ENCODE data around the gene TNFRSF12A.

Gene TNFRSF12A, protein sequence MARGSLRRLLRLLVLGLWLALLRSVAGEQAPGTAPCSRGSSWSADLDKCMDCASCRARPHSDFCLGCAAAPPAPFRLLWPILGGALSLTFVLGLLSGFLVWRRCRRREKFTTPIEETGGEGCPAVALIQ

DNA sequence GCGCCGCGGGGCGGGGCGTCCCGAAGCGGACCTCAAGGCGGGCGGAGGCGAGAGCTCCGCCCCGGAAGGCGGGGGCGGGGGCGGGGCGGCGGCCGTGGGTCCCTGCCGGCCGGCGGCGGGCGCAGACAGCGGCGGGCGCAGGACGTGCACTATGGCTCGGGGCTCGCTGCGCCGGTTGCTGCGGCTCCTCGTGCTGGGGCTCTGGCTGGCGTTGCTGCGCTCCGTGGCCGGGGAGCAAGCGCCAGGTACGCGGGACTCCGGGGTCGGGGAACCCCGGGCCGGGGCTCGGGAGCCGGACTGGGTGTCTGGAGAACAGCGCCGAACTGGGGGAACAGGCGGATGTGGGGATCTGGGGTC lies at the start of gene TNFRSF12A:
Gene TNFRSF12A (plus strand): TSS at position 122 of the 357 bp plus-strand sequence. CDS start 30 bp downstream, at position 152.
- H3K9me3 Mint-ChIP-seq, result no peaks in the 10 kb centered on the region
- peak within 1 kb of the TSS; percentile 97 for H3K27ac Mint-ChIP-seq
- H3K4me1 Mint-ChIP-seq (ENCODE audit: low read depth), result peaks cover 52% of the 10 kb centered on the region
- H3K27me3 Mint-ChIP-seq, result no peaks in the 10 kb centered on the region
- H3K4me3 Mint-ChIP-seq, result peak within 1 kb of the TSS; percentile 85
- peaks cover 4% of the 10 kb centered on the region for H3K36me3 Mint-ChIP-seq (ENCODE audit: low read depth)

DNA sequence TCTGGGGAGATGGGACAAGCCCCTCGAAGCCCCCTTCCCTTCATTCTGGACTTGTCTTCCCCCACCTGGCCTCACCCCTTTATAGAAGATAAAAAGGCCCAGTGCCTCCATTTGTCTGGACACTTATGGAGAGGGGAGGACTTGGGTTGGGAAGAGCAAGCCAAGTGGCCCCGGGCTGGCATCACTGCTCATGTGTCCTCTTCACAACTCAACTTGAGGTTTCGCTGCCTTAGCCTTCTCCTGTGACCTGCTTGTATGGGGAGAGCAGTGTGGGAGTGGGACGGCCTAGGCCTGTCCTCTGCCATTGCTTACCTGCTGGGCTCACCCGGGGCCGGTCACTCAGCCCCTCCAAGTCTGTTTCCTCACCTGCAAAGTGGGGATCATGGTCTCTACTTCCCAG lies 49.6 kb upstream of the TNFRSF12A start:
- Mint-ChIP-seq H3K27ac (no peak overlapping the region), H3K27me3 (peaks cover 10% of the 10 kb centered on the region), H3K9me3 (no peaks in the 10 kb centered on the region), H3K4me1 (ENCODE audit: low read depth) (peaks cover 20% of the 10 kb centered on the region), H3K4me3 (peak overlapping the region; percentile 81), H3K36me3 (ENCODE audit: low read depth) (peaks cover 15% of the 10 kb centered on the region)

DNA sequence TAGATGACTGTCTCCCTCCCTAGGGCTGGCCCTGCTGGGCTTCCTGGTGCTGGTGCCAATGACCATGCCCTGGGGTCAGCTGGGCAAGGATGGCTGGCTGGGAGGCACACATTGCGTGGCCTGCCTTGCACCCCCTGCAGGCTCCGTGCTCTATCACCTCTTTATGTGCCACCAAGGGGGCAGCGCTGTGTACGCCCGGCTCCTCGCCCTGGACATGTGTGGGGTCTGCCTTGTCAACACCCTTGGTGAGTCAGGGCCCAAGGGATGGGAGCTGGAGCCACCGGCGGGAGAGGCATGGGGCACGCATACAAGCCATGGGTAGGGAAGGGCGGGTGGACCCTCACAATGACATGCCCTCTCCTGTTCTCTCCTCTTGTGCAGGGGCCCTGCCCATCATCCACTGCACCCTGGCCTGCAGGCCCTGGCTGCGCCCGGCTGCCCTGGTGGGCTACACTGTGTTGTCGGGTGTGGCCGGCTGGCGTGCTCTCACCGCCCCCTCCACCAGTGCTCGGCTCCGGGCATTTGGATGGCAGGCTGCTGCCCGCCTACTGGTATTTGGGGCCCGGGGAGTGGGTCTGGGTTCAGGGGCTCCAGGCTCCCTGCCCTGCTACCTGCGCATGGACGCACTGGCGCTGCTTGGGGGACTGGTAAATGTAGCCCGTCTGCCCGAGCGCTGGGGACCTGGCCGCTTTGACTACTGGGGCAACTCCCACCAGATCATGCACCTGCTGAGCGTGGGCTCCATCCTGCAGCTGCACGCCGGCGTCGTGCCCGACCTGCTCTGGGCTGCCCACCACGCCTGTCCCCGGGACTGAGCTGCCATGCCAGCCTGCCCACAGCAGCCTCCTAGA lies 48.8 kb upstream of the TNFRSF12A start:
- H3K4me1 Mint-ChIP-seq (ENCODE audit: low read depth), result peaks cover 16% of the 10 kb centered on the region
- peaks cover 7% of the 10 kb centered on the region for H3K27me3 Mint-ChIP-seq
- no peaks in the 10 kb centered on the region for H3K9me3 Mint-ChIP-seq
- H3K36me3 Mint-ChIP-seq (ENCODE audit: low read depth), result peaks cover 20% of the 10 kb centered on the region
- no peak overlapping the region for H3K27ac Mint-ChIP-seq
- peak overlapping the region; percentile 81 for H3K4me3 Mint-ChIP-seq

DNA sequence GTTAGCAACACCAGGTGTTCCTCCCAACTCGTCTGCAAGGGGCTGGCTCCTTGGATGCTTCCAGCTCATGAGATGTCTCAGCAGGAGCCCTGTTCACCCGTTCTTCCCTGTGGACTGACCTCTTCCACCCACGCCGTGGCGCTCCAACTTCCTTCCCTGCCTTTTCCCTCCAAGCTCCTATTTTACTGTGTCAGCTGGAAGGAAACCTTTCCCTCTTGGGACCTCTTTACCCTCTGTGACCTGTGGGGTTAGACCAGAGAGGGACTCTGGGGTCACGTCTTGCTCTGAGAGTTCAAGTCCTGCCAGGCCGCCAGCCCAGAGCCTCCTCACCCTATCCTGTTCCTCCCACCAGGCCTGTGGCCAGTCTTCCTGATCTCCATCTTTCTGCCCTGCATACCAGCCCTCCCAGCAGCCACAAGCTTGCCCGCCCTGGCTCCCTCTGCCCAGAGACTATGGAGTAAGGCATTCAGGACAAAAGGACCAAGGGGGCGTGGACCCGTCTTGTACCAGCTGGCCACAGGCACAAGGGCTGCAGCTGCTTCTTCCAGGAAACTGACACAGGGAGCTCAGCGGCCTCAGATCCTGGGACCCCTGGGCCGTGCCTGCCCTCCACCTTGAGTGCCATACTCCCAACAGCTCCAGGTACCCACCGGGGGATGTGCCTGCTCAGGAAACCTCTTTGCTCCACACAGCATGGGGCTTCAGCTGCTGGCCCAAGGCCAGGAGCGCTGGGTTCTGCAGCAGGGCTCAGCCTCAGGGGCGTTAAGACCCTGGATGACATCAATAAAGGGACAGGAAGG lies 48.0 kb upstream of the TNFRSF12A start:
- peak overlapping the region; percentile 5 for H3K27ac Mint-ChIP-seq
- H3K27me3 Mint-ChIP-seq, result peaks cover 7% of the 10 kb centered on the region
- peaks cover 16% of the 10 kb centered on the region for H3K4me1 Mint-ChIP-seq (ENCODE audit: low read depth)
- peaks cover 25% of the 10 kb centered on the region for H3K36me3 Mint-ChIP-seq (ENCODE audit: low read depth)
- H3K9me3 Mint-ChIP-seq, result no peaks in the 10 kb centered on the region
- no peak overlapping the region for H3K4me3 Mint-ChIP-seq

DNA sequence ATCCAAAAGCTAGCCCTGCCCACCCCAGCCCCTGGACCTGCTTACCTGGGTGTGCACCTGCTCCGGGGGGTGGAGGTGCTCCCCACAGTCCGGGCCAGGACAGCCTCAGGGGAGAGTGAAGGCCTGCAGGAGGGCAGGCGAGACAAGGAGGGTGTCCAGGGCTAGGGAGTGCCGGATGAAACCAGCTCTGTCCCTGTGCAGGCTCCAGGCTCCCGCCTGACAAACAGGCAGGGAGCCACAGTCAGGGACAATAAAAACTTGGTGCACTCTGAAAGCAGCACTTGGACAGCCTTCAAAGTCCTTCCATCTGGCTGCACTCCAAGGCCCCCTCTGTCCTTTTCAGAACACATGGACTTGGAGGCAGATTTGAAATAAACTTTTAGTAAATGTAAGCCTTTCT lies 47.1 kb upstream of the TNFRSF12A start:
- no peaks in the 10 kb centered on the region for H3K9me3 Mint-ChIP-seq
- H3K27ac Mint-ChIP-seq, result no peak overlapping the region
- H3K27me3 Mint-ChIP-seq, result peaks cover 4% of the 10 kb centered on the region
- H3K4me3 Mint-ChIP-seq, result no peak overlapping the region
- peaks cover 32% of the 10 kb centered on the region for H3K36me3 Mint-ChIP-seq (ENCODE audit: low read depth)
- peaks cover 17% of the 10 kb centered on the region for H3K4me1 Mint-ChIP-seq (ENCODE audit: low read depth)

DNA sequence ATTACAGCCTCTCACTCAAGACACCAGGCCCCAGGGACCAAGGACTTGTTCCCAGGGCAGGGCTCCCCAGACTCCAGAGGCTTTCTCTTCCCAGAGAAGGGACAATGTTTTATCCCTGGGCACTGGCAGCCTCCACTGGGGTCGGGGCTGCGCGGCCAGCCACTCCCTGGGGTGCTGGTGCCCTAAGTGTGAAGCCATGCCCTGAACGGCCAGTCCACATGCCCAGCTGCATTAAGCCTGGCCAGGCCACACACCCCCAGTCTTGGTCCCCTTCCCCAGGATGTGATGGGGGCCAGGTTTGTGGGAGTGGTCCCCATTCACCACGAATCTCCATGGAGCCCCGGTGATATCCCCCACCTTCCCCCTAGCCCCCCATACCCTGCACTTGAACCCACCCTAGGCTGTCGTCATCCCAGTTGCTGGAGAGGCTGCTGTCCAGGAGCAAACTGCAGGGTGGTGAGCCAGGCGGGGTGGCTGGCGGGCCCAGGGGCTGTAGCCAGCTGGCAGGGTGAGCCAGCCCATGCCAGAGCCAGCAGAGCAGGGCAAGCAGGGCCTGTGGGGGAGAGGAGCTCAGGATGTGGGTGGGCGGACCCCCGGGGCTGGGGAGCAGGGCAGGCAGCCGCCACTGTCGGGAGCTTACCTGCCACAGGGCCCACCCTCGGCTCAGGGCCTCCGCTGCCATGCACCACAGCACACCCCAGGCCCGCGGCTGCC lies 46.4 kb upstream of the TNFRSF12A start:
- H3K4me1 Mint-ChIP-seq (ENCODE audit: low read depth), result peaks cover 13% of the 10 kb centered on the region
- H3K27ac Mint-ChIP-seq, result no peak overlapping the region
- H3K36me3 Mint-ChIP-seq (ENCODE audit: low read depth), result peaks cover 36% of the 10 kb centered on the region
- H3K27me3 Mint-ChIP-seq, result no peaks in the 10 kb centered on the region
- H3K9me3 Mint-ChIP-seq, result no peaks in the 10 kb centered on the region
- no peak overlapping the region for H3K4me3 Mint-ChIP-seq

DNA sequence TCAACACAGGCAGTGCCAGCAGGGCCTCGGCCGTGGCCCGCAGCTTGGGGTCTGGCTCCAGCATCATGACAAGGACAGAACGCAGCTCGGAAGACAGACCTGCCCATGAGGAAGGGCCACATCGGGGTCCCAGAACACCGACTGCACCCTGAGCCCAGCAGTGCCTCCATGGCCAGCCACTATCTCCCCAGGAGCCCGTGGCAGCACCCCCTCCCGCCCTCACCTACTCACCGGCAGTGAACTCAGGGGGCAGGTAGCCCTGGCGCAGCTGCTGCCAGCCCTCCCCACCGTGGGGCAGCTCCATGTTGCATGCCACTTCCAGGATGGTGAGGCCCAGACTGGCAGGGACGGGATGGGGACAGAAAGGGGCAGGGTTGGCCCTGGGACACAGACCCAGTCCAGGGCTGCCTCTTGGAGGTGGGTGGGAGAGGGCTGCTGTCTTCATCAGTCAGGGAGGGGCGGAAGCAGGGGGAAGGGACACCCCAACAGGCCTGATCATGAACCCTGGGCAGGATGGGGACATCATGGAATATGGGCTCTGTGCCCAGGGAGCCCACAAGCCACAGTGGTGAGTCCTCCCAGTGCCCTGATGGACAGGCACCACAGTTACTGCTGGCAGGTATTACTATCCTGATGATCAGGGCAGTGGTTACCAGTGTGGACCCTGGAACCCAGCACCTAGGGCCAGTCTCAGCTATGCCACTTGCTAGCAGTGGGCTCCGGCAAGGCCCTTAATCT lies 45.7 kb upstream of the TNFRSF12A start:
- peaks cover 15% of the 10 kb centered on the region for H3K4me1 Mint-ChIP-seq (ENCODE audit: low read depth)

DNA sequence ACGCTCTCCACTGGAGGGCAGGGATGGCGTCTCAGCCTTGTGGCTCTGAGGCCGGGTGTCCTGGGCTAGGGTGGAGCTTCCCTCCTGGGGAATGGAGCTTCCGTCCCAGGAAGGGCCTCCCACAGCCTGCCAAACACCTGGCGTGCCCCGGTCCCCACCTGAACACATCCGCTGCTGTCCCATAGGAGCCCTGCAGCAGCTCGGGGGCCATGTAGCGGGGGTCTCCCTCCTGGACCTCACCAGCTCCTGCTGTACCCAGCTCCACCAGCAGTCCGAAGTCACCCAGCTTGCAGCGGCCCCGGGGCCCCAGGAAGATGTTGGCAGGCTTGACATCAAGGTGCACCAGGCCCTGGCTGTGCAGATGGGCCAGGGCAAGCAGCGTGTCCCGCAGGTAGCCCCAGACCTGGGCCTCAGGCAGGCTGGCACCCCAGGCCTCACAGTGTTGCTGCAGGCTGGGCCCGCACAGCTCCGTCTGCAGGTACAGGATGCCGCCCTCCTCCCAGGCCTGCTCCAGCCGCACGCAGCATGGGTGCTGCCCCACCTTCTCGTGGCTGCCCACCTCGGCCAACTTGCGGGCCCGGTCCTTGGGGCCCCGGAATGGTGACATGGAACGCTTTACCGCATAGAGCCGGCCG lies 44.9 kb upstream of the TNFRSF12A start:
- H3K4me1 Mint-ChIP-seq (ENCODE audit: low read depth), result peaks cover 15% of the 10 kb centered on the region
- peaks cover 39% of the 10 kb centered on the region for H3K36me3 Mint-ChIP-seq (ENCODE audit: low read depth)
- H3K9me3 Mint-ChIP-seq, result no peaks in the 10 kb centered on the region
- H3K27ac Mint-ChIP-seq, result no peak overlapping the region
- no peaks in the 10 kb centered on the region for H3K27me3 Mint-ChIP-seq
- no peak overlapping the region for H3K4me3 Mint-ChIP-seq

More for the DNA sequence above, 45.7 kb upstream of the TNFRSF12A start:
- no peak overlapping the region for H3K27ac Mint-ChIP-seq
- H3K9me3 Mint-ChIP-seq, result no peaks in the 10 kb centered on the region
- H3K4me3 Mint-ChIP-seq, result no peak overlapping the region
- peaks cover 39% of the 10 kb centered on the region for H3K36me3 Mint-ChIP-seq (ENCODE audit: low read depth)
- H3K27me3 Mint-ChIP-seq, result no peaks in the 10 kb centered on the region

DNA sequence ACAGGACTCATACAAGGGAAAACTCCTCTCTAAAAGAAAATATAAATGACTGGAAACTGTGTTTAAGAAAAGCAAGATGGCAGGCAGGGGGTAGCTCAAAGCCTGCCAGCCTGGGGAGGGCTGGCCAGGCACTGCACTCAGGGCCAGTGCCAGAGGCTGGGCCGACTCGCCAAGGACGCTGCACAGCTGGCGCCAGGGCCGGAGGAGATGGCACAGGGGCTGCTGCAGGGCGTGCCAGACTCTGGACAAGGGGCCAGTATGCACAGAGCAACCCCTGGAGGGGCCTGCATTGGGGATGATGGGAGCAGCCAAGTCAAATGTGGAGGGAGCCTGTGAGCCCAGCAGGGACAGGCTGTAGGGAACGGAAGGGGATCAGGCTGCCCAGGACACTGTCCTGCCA lies 44.0 kb upstream of the TNFRSF12A start:
- Mint-ChIP-seq H3K36me3 (ENCODE audit: low read depth) (peaks cover 35% of the 10 kb centered on the region), H3K4me3 (no peak overlapping the region), H3K9me3 (no peaks in the 10 kb centered on the region)

DNA sequence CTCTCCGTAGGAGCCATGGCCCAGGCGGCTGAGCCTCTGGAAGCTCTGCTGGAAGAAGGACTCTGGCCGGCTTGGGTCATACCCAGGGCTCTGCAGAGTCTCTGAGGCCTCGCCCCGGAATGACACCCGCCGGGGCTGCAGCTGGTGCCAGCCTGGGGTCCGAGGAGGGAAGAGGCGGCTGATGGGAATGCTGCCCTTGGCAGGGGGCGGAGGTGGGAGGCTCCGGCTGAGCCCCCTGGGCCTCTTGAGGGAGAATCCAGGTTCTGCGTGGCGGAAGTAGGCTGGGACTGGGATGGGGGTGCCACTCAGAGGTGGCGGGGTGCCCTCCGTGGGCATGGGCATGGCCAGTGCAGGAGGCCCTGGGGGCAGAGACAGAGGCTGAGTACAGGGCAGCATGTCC lies 43.5 kb upstream of the TNFRSF12A start:
- H3K4me1 Mint-ChIP-seq (ENCODE audit: low read depth), result peaks cover 20% of the 10 kb centered on the region
- no peak overlapping the region for H3K27ac Mint-ChIP-seq
- no peaks in the 10 kb centered on the region for H3K9me3 Mint-ChIP-seq
- no peak overlapping the region for H3K4me3 Mint-ChIP-seq
- H3K27me3 Mint-ChIP-seq, result no peaks in the 10 kb centered on the region
- H3K36me3 Mint-ChIP-seq (ENCODE audit: low read depth), result peaks cover 35% of the 10 kb centered on the region

More for the DNA sequence above, 44.0 kb upstream of the TNFRSF12A start:
- H3K27ac Mint-ChIP-seq, result no peak overlapping the region
- no peaks in the 10 kb centered on the region for H3K27me3 Mint-ChIP-seq
- peaks cover 16% of the 10 kb centered on the region for H3K4me1 Mint-ChIP-seq (ENCODE audit: low read depth)

DNA sequence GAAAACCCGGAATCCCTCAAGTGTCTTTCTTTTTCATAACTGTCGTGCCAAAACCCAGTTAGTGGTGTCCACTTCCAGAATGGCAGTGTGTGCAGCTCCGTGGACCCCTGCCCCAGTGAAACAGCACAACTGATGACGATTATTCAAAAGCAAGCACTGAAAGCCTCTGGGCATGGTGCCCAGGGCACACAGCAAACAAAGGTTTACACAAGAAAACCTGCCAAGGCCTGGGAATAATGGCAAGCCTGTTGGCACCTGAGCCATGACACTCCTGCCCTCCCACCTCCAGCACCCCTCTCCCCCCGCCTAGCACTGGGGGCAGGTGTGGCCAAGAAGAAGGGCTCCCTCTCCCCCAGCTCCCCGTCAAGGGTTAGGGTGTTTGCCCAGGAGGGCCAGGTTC lies 42.7 kb upstream of the TNFRSF12A start:
- H3K9me3 Mint-ChIP-seq, result no peaks in the 10 kb centered on the region
- no peak overlapping the region for H3K4me3 Mint-ChIP-seq
- no peaks in the 10 kb centered on the region for H3K27me3 Mint-ChIP-seq
- peaks cover 23% of the 10 kb centered on the region for H3K4me1 Mint-ChIP-seq (ENCODE audit: low read depth)
- no peak overlapping the region for H3K27ac Mint-ChIP-seq
- peaks cover 28% of the 10 kb centered on the region for H3K36me3 Mint-ChIP-seq (ENCODE audit: low read depth)

DNA sequence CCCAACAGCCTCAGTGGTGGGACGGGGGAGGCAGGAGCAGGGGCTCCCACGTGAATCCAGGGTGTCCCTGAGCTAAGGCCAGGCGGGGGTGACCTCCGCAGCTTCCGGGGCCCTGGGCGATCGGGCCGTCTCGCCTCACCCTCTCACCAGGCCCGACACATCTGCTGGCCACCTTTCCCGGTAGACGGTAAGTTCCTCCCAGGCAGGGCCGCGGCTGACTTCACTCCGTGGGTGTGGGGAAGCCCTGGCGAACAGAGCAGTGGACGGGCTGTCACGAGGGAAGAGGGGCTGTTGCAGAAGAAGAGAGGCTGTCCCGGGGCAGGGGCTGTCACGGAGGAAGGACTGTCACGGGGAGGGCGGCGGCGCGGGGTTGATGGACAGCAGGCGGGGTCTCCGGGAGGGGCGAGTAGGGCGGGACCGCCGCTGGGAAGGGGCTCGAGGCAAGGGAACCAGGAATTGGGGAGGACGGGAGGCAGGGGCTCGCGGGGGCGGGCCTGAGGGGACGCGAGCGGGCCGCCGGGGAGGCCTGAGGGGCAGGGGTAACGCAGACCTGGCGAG lies 40.4 kb upstream of the TNFRSF12A start:
- H3K27ac Mint-ChIP-seq, result peak overlapping the region; percentile 84
- H3K9me3 Mint-ChIP-seq, result no peaks in the 10 kb centered on the region
- peaks cover 24% of the 10 kb centered on the region for H3K36me3 Mint-ChIP-seq (ENCODE audit: low read depth)
- peaks cover 27% of the 10 kb centered on the region for H3K4me1 Mint-ChIP-seq (ENCODE audit: low read depth)
- no peaks in the 10 kb centered on the region for H3K27me3 Mint-ChIP-seq
- H3K4me3 Mint-ChIP-seq, result peak overlapping the region; percentile 88
